HCT116 (cell line): Measurements from ENCODE around the gene UCK1. TPM values are rescaled to one million over a fixed set of nuclear protein-coding genes. Genes with fewer than 3 reads are reported as not detected.

ENCODE experiments used
- ATAC-seq: fragments of 200-7000 bp; cut with Tn5 transposase; 2 replicates; pipeline ENCODE4 v1.9.1; 2020; ENCODE audit warnings: mild to moderate bottlenecking, moderate library complexity
- BruUV-seq: library from RNA; stranded (reverse); fragments of 400-500 nt; replicated peaks from 2 replicates; lab custom pipeline; 2021; lab: Mats Ljungman, UMichigan
- CTCF ChIA-PET: fragments of 300-600 bp; sonication (Branson Sonifier 250); formaldehyde crosslinking; loops from one replicate; lab custom pipeline; 2021; ENCODE audit warnings: antibody characterized with exemption; lab: Charles Lee
- POLR2A ChIA-PET: fragments of 300-600, 350-600 bp; sonication (Branson Sonifier 250); formaldehyde crosslinking; loops from one replicate; lab custom pipeline; 2021; ENCODE audit warnings: antibody characterized with exemption; lab: Charles Lee
- RAD21 ChIA-PET, 2 experiments: fragments of 300-600 bp; sonication (Branson Sonifier 250); formaldehyde crosslinking; loops; one replicate each; lab custom pipeline; 2023; ENCODE audit warnings: low total read pairs in 2 of 2; ENCODE audit not compliant: uncharacterized antibody in 2 of 2, unreplicated experiment in 2 of 2, low non-redundant PET in 1 of 2; lab: Charles Lee
- DNase-seq: peaks from one replicate; pipeline ENCODE4 v3.0.0-alpha.2; 2010; ENCODE audit warnings: low read depth, low spot score
- H2AFZ ChIP-seq: fragments of 200-600 bp; shearing (Covaris generic), sonication (generic); 2 replicates; pipeline ENCODE4 v1.6.1; 2017; ENCODE audit warnings: low read depth, mixed run types, mixed read lengths, antibody characterized with exemption, low read length; ENCODE audit not compliant: poor library complexity, severe bottlenecking
- H3K27ac ChIP-seq: 2 replicates; pipeline ENCODE4 v1.5.1; 2012; ENCODE audit warnings: low read depth, low read length
- H3K27me3 ChIP-seq: fragments of 200-600 bp; sonication (generic); 2 replicates; pipeline ENCODE4 v1.6.1; 2016; ENCODE audit warnings: mixed run types, low read length, mixed read lengths; ENCODE audit not compliant: insufficient read depth
- H3K36me3 ChIP-seq, 2 experiments: fragments of 200-500 bp in 1 of 2; fragments of 200-600 bp in 1 of 2; sonication (Bioruptor generic) in 1 of 2; sonication (generic) in 1 of 2; 2 replicates each; pipeline versions ENCODE4 v1.5.1 to v1.6.1; 2014 to 2016; ENCODE audit warnings: low read length in 2 of 2, inconsistent platforms in 1 of 2, mixed read lengths in 1 of 2, mixed run types in 1 of 2; ENCODE audit not compliant: insufficient read depth in 2 of 2, control insufficient read depth in 1 of 2
- H3K4me1 ChIP-seq, 2 experiments: fragments of 200-600 bp in 1 of 2; sonication (generic) in 1 of 2; 2 replicates each; pipeline versions ENCODE4 v1.5.1 to v1.6.1; 2012 to 2017; ENCODE audit warnings: low read length in 2 of 2, inconsistent platforms in 1 of 2, mild to moderate bottlenecking in 1 of 2, mixed read lengths in 1 of 2, mixed run types in 1 of 2, moderate library complexity in 1 of 2; ENCODE audit not compliant: insufficient read depth in 2 of 2, control insufficient read depth in 1 of 2
- H3K4me2 ChIP-seq: fragments of 200-600 bp; sonication (generic); 2 replicates; pipeline ENCODE4 v1.6.1; 2017; ENCODE audit warnings: mixed run types, low read length, mixed read lengths
- H3K4me3 ChIP-seq, 2 experiments: fragments of 200-600 bp in 1 of 2; sonication (generic) in 1 of 2; replicated peaks in 1 of 2; 2 replicates each; pipeline ENCODE4 v1.5.1; 2011 to 2016; ENCODE audit warnings: low read length in 2 of 2, control low read depth in 1 of 2, low read depth in 1 of 2, mild to moderate bottlenecking in 1 of 2, mixed read lengths in 1 of 2, mixed run types in 1 of 2
- H3K79me2 ChIP-seq: fragments of 200-600 bp; sonication (generic); 2 replicates; pipeline ENCODE4 v1.6.1; 2017; ENCODE audit warnings: mild to moderate bottlenecking, mixed run types, low read length, moderate library complexity, mixed read lengths; ENCODE audit not compliant: insufficient read depth
- H3K9ac ChIP-seq: fragments of 200-600 bp; sonication (generic); 2 replicates; pipeline ENCODE4 v1.6.1; 2016; ENCODE audit warnings: low read length, mixed read lengths
- H3K9me2 ChIP-seq: fragments of 200-600 bp; sonication (generic), shearing (Covaris generic); 2 replicates; pipeline ENCODE4 v1.6.1; 2017; ENCODE audit warnings: mixed run types, mild to moderate bottlenecking, moderate library complexity; ENCODE audit not compliant: insufficient read depth
- H3K9me3 ChIP-seq, 2 experiments: fragments of 200-500 bp in 1 of 2; fragments of 200-600 bp in 1 of 2; sonication (Bioruptor generic) in 1 of 2; sonication (generic) in 1 of 2; 2 replicates each; pipeline ENCODE4 v1.6.1; 2014 to 2017; ENCODE audit warnings: low read length in 2 of 2, mixed read lengths in 2 of 2, inconsistent platforms in 1 of 2, low read depth in 1 of 2, mild to moderate bottlenecking in 1 of 2, mixed run types in 1 of 2, moderate library complexity in 1 of 2; ENCODE audit not compliant: control insufficient read depth in 1 of 2, insufficient read depth in 1 of 2
- H4K20me1 ChIP-seq: fragments of 200-600 bp; sonication (generic), shearing (Covaris generic); 2 replicates; pipeline ENCODE4 v1.6.1; 2017; ENCODE audit warnings: mixed run types, mild to moderate bottlenecking, moderate library complexity; ENCODE audit not compliant: insufficient read depth
- ATF3 ChIP-seq: IDR thresholded peaks from 2 replicates; pipeline ENCODE4 v1.6.1; 2012
- CBX3 ChIP-seq: IDR thresholded peaks from 2 replicates; pipeline ENCODE4 v1.6.1; 2012; ENCODE audit warnings: low read depth
- CEBPB ChIP-seq: IDR thresholded peaks from 2 replicates; pipeline ENCODE4 v1.6.1; 2012; ENCODE audit warnings: low read depth
- CTCF ChIP-seq, 3 experiments: fragments of 200-600 bp in 1 of 3; sonication (generic) in 1 of 3; IDR thresholded peaks in 2 of 3; conservative IDR thresholded peaks in 1 of 3; 2 replicates each; pipeline ENCODE4 v1.5.1; 2012 to 2017; ENCODE audit warnings: low read depth in 2 of 3, low read length in 2 of 3, antibody characterized with exemption in 1 of 3, borderline replicate concordance in 1 of 3, control low read depth in 1 of 3, mild to moderate bottlenecking in 1 of 3, mixed read lengths in 1 of 3, mixed run types in 1 of 3, moderate library complexity in 1 of 3; ENCODE audit not compliant: insufficient read depth in 1 of 3
- EGR1 ChIP-seq: IDR thresholded peaks from 2 replicates; pipeline ENCODE4 v1.6.1; 2012; ENCODE audit warnings: low read depth
- ELF1 ChIP-seq: IDR thresholded peaks from 2 replicates; pipeline ENCODE4 v1.6.1; 2012; ENCODE audit warnings: low read depth, borderline replicate concordance
- EZH2 ChIP-seq: fragments of 200-600 bp; sonication (generic); IDR thresholded peaks from 2 replicates; pipeline ENCODE4 v1.6.1; 2017; ENCODE audit warnings: antibody characterized with exemption, mixed run types
- EZH2phosphoT487 ChIP-seq: fragments of 200-600 bp; IDR thresholded peaks from 2 replicates; pipeline ENCODE4 v1.6.1; 2018; ENCODE audit warnings: antibody characterized with exemption, borderline replicate concordance
- FOSL1 ChIP-seq: IDR thresholded peaks from 2 replicates; pipeline ENCODE4 v1.6.1; 2012; ENCODE audit warnings: low read depth
- MAX ChIP-seq: IDR thresholded peaks from 2 replicates; pipeline ENCODE4 v1.6.1; 2012
- POLR2A ChIP-seq: IDR thresholded peaks from 2 replicates; pipeline ENCODE4 v1.7.0; 2011; ENCODE audit warnings: borderline replicate concordance; ENCODE audit not compliant: insufficient read depth, insufficient read length; ENCODE audit errors: extremely low read depth
- POLR2AphosphoS5 ChIP-seq: IDR thresholded peaks from 2 replicates; pipeline ENCODE4 v1.6.1; 2011; ENCODE audit warnings: mild to moderate bottlenecking, low read depth, low read length, moderate library complexity
- SIN3A ChIP-seq: IDR thresholded peaks from 2 replicates; pipeline ENCODE4 v1.6.1; 2012; ENCODE audit warnings: low read depth
- SRF ChIP-seq: IDR thresholded peaks from 2 replicates; pipeline ENCODE4 v1.6.1; 2012; ENCODE audit warnings: low read depth
- ZBTB33 ChIP-seq: IDR thresholded peaks from 2 replicates; pipeline ENCODE4 v1.6.1; 2011; ENCODE audit warnings: mild to moderate bottlenecking, low read length, moderate library complexity; ENCODE audit not compliant: insufficient replicate concordance; ENCODE audit errors: extremely low read depth
- ZNF274 ChIP-seq: fragments of 200-500 bp; sonication (Bioruptor generic); IDR thresholded peaks from 2 replicates; pipeline ENCODE4 v1.6.1; 2014; ENCODE audit warnings: mild to moderate bottlenecking, low read depth, low read length, inconsistent platforms
- intact Hi-C: fragments of 100-400 bp; cut with micrococcal nuclease; formaldehyde crosslinking; loops from 2 replicates; pipeline ENCODE4 v1.10.0; 2022
- total RNA-seq: library from RNA; stranded (reverse); gene quantifications from one replicate; pipeline ENCODE4 v1.2.1, GENCODE V29; 2021; ENCODE audit not compliant: unreplicated experiment

The UCK1 gene
- total RNA-seq, 1 experiment from 2014 or later, result 17.5 TPM

DNA sequence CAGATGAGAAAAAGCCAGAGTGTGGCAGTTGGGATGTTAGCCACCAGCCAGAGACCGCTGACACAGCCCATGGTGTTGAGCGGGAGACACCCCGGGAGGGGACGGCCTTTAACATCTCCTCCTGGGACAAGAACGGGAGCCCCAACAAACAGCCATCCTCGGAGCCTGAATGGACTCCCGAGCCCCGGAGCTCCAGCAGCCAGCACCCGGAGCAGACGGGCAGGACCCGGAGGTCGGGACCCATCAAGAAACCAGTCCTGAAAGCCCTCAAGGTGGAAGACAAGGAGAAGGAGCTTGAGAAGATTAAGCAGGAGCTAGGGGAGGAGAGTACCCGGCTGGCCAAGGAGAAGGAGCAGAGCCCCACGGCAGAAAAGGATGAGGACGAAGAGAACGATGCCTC is 56.4 kb downstream of the UCK1 start:
- no peak overlapping the region for H3K9ac ChIP-seq
- H3K27me3 ChIP-seq, result no peaks in the 10 kb centered on the region
- ATAC-seq (no peak), DNase-seq (no peak)
- TF ChIP-seq ZNF274 (no peak), ZBTB33 (no peak), POLR2A (no peak), MAX (no peak), SIN3A (no peak), EGR1 (no peak), CBX3 (no peak), POLR2AphosphoS5 (no peak), CTCF (IDR thresholded peaks at IDR 0.05 in 2 of 3, conservative IDR thresholded peaks at IDR 0.05 in 1 of 3; ENCODE audit: borderline replicate concordance in 1 of 3, insufficient read depth in 1 of 3, low read depth in 2 of 3, low read length in 2 of 3) (no peak), ELF1 (no peak), FOSL1 (no peak), CEBPB (no peak), EZH2 (no peak), SRF (no peak), EZH2phosphoT487 (no peak), ATF3 (no peak)
- H3K27ac ChIP-seq, result no peak overlapping the region
- H3K4me1 ChIP-seq, result no peaks in the 10 kb centered on the region
- H3K36me3 ChIP-seq, result peaks cover 60 to 75% of the 10 kb centered on the region in 2 experiments
- H3K4me3 ChIP-seq, result no peak overlapping the region
- no peaks in the 10 kb centered on the region for H4K20me1 ChIP-seq
- ChIA-PET CTCF (no interaction called here), POLR2A (no interaction called here), RAD21 (no interaction called here)
- no peak overlapping the region for H2AFZ ChIP-seq
- no TSS peak for BruUV-seq
- no peaks in the 10 kb centered on the region for H3K9me3 ChIP-seq
- H3K4me2 ChIP-seq, result no peak overlapping the region
- H3K9me2 ChIP-seq, result no peaks in the 10 kb centered on the region
- intact Hi-C loops, result no loop called here
- H3K79me2 ChIP-seq, result peaks cover 84% of the 10 kb centered on the region
